OCI-LY1 (cell line): ENCODE data around the gene KLHL15.

Experiments used
- H2AFZ ChIP-seq: fragments of 200-600 bp; sonication (generic), shearing (Covaris generic); 2 replicates; pipeline ENCODE4 v1.6.0; 2014; ENCODE audit warnings: antibody characterized with exemption, mild to moderate bottlenecking, low read length
- H3F3A ChIP-seq: fragments of 200-600 bp; sonication (generic), shearing (Covaris generic); 2 replicates; pipeline ENCODE4 v1.6.0; 2014; ENCODE audit warnings: mild to moderate bottlenecking, antibody characterized with exemption, low read length, moderate library complexity; ENCODE audit not compliant: insufficient read depth
- H3K27ac ChIP-seq: fragments of 200-600 bp; sonication (generic); 2 replicates; pipeline ENCODE4 v1.5.1; 2014; ENCODE audit warnings: low read length, mixed run types, mild to moderate bottlenecking, low read depth; ENCODE audit not compliant: poor library complexity, severe bottlenecking
- H3K27me3 ChIP-seq: fragments of 200-600 bp; sonication (generic); 2 replicates; pipeline ENCODE4 v1.6.0; 2014; ENCODE audit warnings: antibody characterized with exemption, mild to moderate bottlenecking, low read length, moderate library complexity; ENCODE audit not compliant: insufficient read depth
- H3K36me3 ChIP-seq: fragments of 200-600 bp; sonication (generic); 2 replicates; pipeline ENCODE4 v1.6.1; 2014; ENCODE audit warnings: mild to moderate bottlenecking, antibody characterized with exemption, low read length, moderate library complexity, mixed read lengths; ENCODE audit not compliant: insufficient read depth
- H3K4me1 ChIP-seq: fragments of 200-600 bp; sonication (generic); 2 replicates; pipeline ENCODE4 v1.5.1; 2014; ENCODE audit warnings: mild to moderate bottlenecking, low read length, moderate library complexity; ENCODE audit not compliant: insufficient read depth, severe bottlenecking
- H3K4me2 ChIP-seq: fragments of 200-600 bp; sonication (generic), shearing (Covaris generic); 2 replicates; pipeline ENCODE4 v1.6.1; 2014; ENCODE audit warnings: low read length
- H3K4me3 ChIP-seq: fragments of 200-600 bp; sonication (generic); 2 replicates; pipeline ENCODE4 v1.5.1; 2014; ENCODE audit warnings: low read length, low read depth, mild to moderate bottlenecking, mixed read lengths; ENCODE audit not compliant: poor library complexity, severe bottlenecking
- H3K79me2 ChIP-seq: fragments of 200-600 bp; shearing (Covaris generic); 2 replicates; pipeline ENCODE4 v1.6.1; 2016; ENCODE audit warnings: mixed run types, low read length, mixed read lengths; ENCODE audit not compliant: insufficient read depth
- H3K9ac ChIP-seq: fragments of 200-600 bp; sonication (generic), shearing (Covaris generic); 2 replicates; pipeline ENCODE4 v1.6.1; 2014; ENCODE audit warnings: mild to moderate bottlenecking, low read length, mixed read lengths
- H3K9me2 ChIP-seq: fragments of 200-600 bp; sonication (generic), shearing (Covaris generic); 2 replicates; pipeline ENCODE4 v1.6.1; 2014; ENCODE audit warnings: low read depth, mild to moderate bottlenecking, low read length, mixed read lengths
- H3K9me3 ChIP-seq: fragments of 200-600 bp; shearing (Covaris generic); 2 replicates; pipeline ENCODE4 v1.6.1; 2014; ENCODE audit warnings: low read length, mixed read lengths
- H4K20me1 ChIP-seq: fragments of 200-600 bp; sonication (generic), shearing (Covaris generic); 2 replicates; pipeline ENCODE4 v1.6.0; 2016; ENCODE audit warnings: mild to moderate bottlenecking, low read length; ENCODE audit not compliant: insufficient read depth
- CTCF ChIP-seq: fragments of 200-600 bp; sonication (generic), shearing (Covaris generic); IDR thresholded peaks from 2 replicates; pipeline ENCODE4 v1.5.1; 2017; ENCODE audit warnings: mild to moderate bottlenecking, antibody characterized with exemption, low read length, moderate library complexity, mixed read lengths
- EZH2 ChIP-seq: fragments of 200-600 bp; sonication (generic), shearing (Covaris generic); IDR thresholded peaks from 2 replicates; pipeline ENCODE4 v1.8.0; 2017; ENCODE audit warnings: borderline replicate concordance, mixed run types, mild to moderate bottlenecking, antibody characterized with exemption, low read length, moderate library complexity, mixed read lengths

Gene KLHL15

DNA sequence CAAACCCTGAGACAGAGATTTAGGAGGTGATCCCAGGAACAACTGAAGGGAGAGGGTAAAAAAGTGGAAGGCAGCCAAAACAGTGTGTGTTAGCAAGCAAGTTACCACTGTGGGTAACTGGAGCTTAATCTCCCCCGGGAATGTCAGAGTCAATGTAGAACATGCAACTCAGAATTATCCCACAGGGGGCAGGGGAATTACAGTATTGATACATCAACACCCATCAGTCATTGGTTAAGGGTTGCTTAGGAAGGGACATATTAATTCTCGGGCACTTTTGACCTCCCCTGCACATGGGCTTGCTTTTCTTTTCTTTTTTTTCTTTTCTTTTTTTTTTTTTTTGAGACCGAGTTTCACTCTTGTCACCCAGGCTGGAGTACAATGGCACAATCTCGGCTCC lies 89.9 kb downstream of the KLHL15 start:
- H3K9ac ChIP-seq: no peak overlapping the region
- H3F3A ChIP-seq: no peaks in the 10 kb centered on the region
- H3K9me3 ChIP-seq: no peaks in the 10 kb centered on the region
- TF ChIP-seq EZH2 (no peak), CTCF (no peak)
- H3K79me2 ChIP-seq: no peaks in the 10 kb centered on the region
- H3K27me3 ChIP-seq: no peaks in the 10 kb centered on the region
- no peaks in the 10 kb centered on the region for H3K4me1 ChIP-seq
- H3K36me3 ChIP-seq: no peaks in the 10 kb centered on the region
- H3K4me3 ChIP-seq: no peak overlapping the region
- H3K27ac ChIP-seq: no peak overlapping the region
- no peaks in the 10 kb centered on the region for H3K9me2 ChIP-seq
- H3K4me2 ChIP-seq: no peak overlapping the region
- no peak overlapping the region for H2AFZ ChIP-seq
- H4K20me1 ChIP-seq: no peaks in the 10 kb centered on the region

DNA sequence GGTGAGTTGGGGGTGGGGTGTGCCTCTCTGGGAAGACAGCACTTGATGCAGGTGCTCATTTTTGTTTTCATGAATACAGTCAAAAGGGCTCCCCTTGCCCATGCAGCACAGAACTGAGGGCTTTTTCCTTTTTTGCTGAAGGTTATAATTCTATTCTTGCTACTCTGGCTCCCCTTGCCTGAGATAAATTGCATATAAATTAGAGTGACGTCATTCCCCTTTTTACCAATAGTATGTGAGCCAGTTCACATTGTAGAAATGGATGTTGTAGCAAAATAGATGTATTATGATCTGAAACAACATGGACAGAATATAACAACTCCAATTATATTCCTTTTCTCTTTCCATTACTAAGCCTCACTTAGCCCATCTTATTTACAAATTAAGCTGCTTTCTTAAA lies 90.8 kb downstream of the KLHL15 start:
- no peak overlapping the region for H3K4me3 ChIP-seq
- H3K4me2 ChIP-seq: no peak overlapping the region
- no peaks in the 10 kb centered on the region for H4K20me1 ChIP-seq
- H3F3A ChIP-seq: no peaks in the 10 kb centered on the region
- H3K9me3 ChIP-seq: no peaks in the 10 kb centered on the region
- no peaks in the 10 kb centered on the region for H3K4me1 ChIP-seq
- no peaks in the 10 kb centered on the region for H3K79me2 ChIP-seq
- TF ChIP-seq EZH2: no peak
- TF ChIP-seq CTCF: no peak
- H3K27ac ChIP-seq: no peak overlapping the region
- no peak overlapping the region for H2AFZ ChIP-seq
- no peaks in the 10 kb centered on the region for H3K27me3 ChIP-seq
- H3K9me2 ChIP-seq: no peaks in the 10 kb centered on the region
- no peaks in the 10 kb centered on the region for H3K36me3 ChIP-seq
- no peak overlapping the region for H3K9ac ChIP-seq

DNA sequence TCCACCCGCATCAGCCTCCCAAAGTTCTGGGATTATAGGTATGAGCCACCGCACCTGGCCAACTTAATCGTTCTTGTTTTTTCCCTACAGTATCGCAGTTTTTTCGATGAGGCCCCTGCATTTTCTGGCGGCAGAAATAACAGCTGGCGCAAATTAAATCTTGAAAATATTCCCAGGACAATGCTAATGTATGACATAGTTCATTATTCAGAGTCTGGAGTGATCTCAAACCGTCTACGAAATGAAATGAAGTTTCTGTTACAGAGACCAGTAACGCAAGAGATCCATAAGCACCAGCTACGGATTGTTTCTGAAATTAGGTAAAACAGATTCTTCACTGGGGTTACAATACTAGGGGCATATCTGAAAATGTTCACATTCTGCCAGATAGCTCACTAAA lies 91.9 kb downstream of the KLHL15 start:
- Histone ChIP-seq H3F3A (no peaks in the 10 kb centered on the region), H3K9ac (no peak overlapping the region), H3K4me1 (no peaks in the 10 kb centered on the region), H3K27me3 (no peaks in the 10 kb centered on the region), H3K4me2 (no peak overlapping the region), H4K20me1 (no peaks in the 10 kb centered on the region), H2AFZ (no peak overlapping the region), H3K9me3 (no peaks in the 10 kb centered on the region), H3K27ac (no peak overlapping the region), H3K79me2 (no peaks in the 10 kb centered on the region), H3K9me2 (no peaks in the 10 kb centered on the region), H3K4me3 (no peak overlapping the region), H3K36me3 (no peaks in the 10 kb centered on the region)
- TF ChIP-seq CTCF (no peak), EZH2 (no peak)
